ENCODE measurements around the gene ARPC5.

DNA sequence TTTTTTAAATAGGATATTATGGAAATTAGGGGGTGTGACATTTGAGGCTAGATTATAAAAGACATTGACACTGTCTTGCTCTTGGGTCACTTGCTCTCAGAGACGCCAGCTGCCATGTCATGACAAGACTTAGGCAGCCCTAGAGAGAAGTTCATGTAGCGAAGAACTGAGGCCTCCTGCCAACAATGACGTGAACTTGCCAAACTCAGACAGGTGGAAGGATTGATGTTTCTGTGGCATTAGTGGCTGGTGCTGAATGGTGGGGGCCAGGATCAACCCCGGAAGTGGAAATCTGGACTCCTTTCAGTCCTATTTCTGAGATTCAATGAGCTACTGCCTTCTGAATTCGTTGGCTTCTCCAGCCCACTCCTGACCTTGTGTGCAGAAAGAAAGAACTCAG, 60.0 kb downstream of the ARPC5 start:
- TF ChIP-seq, protein P1, sequence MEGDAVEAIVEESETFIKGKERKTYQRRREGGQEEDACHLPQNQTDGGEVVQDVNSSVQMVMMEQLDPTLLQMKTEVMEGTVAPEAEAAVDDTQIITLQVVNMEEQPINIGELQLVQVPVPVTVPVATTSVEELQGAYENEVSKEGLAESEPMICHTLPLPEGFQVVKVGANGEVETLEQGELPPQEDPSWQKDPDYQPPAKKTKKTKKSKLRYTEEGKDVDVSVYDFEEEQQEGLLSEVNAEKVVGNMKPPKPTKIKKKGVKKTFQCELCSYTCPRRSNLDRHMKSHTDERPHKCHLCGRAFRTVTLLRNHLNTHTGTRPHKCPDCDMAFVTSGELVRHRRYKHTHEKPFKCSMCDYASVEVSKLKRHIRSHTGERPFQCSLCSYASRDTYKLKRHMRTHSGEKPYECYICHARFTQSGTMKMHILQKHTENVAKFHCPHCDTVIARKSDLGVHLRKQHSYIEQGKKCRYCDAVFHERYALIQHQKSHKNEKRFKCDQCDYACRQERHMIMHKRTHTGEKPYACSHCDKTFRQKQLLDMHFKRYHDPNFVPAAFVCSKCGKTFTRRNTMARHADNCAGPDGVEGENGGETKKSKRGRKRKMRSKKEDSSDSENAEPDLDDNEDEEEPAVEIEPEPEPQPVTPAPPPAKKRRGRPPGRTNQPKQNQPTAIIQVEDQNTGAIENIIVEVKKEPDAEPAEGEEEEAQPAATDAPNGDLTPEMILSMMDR (conservative IDR thresholded peaks at IDR 0.05) = no peak
- TF ChIP-seq ZFX (IDR thresholded peaks at IDR 0.05) = no peak

All from C4-2B (cell line).